GM18517 (cell line): ENCODE measurements around the gene RPTOR.

Source experiments
- ATAC-seq: cut with Tn5 transposase; IDR thresholded peaks from one replicate; pipeline ENCODE4 v1.9.1; 2021; ENCODE audit warnings: mild to moderate bottlenecking, moderate library complexity; ENCODE audit not compliant: unreplicated experiment

The RPTOR gene

DNA sequence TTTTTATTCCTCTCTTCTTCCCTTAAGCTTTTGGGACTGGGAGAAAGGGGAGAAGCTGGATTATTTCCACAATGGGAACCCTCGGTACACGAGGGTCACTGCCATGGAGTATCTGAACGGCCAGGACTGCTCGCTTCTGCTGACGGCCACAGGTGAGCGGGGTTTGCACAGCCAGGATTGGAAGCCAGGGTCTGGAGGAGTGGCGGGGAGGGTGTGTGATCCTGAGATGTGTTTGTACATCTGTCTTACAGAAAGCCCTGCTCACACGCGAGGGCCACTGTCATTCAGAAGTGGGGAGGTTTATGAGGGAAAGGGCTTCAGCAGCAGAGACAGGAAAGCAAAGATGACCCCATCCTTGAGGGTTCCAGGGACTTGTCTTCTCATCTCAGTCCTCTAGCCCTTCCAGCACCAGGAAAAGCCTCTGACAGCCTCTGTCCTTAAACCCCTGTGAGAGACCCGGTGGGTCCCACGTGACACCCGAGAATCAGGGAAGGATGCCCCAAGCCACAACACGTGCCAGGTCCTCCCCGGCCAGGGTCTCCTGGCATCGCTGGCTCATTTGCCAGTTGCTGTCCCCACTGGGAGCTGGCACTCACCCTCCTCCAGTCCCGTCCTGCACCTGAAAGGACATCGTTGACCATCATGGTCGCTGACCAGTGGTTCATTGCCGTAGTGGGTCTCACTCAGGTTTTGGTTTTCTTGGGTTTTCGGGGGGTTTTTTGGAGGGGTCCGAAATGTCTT is 402.7 kb downstream of the RPTOR start:
- no peak for ATAC-seq

DNA sequence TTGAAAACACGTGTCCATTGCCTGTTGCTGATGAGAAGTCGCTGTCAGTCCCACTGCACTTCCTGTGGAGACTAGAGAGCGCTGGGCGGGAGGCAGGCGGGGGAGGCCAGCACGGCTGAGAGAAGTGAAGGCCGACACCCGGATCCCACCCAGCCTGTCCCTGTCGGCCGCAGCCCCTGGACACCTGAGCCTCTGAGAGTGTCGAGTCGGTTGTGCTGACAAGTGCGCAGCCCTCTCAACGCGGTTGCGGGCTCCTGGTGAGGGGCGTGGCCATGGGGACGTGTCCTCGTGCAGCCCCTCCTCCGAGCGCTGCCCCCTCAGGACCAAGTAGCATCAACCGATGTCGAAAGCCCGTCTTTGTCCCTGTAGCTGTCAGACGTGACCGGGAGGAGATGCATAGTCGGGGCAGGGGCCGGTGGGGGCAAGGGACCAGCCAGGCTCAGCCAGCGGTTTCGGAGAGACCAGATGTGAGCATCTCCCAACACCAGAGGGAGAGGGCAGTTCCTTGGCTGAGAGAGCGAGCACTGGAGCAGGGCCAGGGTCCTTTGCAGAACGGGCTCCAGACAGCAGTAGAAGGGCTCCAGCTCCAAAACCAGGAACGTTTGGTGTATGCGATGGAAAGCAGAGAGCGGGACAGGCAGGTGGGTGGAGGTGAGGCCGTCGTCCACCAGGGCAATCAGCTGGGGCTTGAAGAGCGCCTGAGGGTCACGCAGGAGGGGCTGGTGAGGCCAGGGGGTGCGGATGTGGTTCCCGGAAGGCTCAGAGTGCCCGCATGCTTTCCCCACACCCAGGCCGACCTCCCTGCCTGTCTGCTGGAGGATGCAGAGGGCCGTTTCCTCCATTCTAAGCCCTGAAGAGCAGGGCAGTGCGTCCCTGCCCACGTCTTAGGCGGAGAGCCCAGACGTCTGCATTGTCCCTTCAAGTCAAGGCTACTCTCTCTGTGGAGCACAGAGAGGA is 403.7 kb downstream of the RPTOR start:
- ATAC-seq: no peak

DNA sequence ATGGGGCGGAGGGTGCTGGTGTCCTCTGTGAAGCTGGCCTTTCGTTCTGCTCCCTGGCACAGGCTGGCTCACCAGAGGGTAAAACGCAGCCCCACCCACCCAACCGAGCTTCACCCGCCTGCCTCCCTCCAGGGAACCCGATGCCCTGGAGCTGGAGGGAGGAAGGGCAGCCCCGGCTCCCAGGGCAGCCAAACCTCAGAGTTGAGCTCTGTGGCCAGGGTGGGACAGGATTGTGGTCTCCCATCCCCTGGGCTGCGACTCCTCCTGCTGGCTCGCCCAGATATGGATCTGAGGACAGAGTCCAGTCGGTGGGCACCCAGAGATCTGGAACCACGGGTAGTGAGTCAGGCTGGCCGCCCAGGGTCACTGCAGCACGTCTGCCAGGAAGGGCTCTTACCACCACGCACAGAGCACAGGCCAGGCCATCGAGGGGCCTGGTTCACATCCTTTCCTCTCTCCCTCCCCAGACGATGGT is 404.4 kb downstream of the RPTOR start:
- no peak for ATAC-seq

DNA sequence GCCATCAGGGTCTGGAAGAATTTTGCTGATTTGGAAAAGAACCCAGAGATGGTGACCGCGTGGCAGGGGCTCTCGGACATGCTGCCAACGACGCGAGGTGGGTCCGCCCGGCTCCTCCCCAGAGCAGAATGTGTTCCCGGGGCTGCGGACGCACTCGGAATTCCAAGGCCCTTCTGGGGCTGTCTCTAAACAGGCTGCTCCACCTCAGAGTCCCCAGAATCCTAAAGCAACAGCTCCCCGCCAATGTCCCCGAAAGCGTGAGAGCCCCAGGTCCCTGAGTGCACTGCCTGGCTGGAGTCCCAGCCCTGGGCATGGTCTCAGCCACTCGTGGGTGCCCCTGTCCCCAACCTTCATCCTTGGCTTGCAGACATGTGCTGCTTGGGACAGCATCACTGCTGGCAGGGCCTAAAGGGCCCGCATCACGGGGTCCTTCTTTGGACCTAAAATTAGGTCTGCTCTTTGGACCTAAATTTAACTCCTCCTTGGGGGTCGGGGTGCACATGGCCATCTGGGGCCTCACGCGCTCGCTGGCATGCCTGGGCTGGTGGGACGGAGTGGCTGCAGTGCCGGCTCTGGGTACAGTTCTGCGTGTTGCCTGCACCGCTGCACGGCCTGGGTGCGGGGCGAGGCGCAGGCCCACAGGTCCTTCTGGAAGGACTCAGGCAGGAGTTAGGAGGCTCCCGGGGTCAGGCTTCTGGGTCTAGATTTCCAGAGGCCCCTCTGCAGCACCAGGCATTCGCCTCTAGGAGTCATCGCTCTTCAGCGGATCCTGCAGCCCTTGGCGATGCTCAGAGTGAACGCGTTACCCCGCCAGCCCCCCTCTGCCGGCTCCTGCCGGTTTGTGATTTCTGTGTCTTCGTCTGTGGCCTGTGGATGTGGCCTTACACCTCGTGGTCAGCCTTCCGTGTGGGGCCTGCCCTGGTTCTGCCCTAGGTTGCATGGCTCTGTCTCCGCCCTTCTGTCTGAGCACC is 405.1 kb downstream of the RPTOR start:
- no peak for ATAC-seq

GRCh38 chr17:80950466-80951120 is 406.0 kb downstream of the RPTOR start:
- no peak for ATAC-seq

DNA sequence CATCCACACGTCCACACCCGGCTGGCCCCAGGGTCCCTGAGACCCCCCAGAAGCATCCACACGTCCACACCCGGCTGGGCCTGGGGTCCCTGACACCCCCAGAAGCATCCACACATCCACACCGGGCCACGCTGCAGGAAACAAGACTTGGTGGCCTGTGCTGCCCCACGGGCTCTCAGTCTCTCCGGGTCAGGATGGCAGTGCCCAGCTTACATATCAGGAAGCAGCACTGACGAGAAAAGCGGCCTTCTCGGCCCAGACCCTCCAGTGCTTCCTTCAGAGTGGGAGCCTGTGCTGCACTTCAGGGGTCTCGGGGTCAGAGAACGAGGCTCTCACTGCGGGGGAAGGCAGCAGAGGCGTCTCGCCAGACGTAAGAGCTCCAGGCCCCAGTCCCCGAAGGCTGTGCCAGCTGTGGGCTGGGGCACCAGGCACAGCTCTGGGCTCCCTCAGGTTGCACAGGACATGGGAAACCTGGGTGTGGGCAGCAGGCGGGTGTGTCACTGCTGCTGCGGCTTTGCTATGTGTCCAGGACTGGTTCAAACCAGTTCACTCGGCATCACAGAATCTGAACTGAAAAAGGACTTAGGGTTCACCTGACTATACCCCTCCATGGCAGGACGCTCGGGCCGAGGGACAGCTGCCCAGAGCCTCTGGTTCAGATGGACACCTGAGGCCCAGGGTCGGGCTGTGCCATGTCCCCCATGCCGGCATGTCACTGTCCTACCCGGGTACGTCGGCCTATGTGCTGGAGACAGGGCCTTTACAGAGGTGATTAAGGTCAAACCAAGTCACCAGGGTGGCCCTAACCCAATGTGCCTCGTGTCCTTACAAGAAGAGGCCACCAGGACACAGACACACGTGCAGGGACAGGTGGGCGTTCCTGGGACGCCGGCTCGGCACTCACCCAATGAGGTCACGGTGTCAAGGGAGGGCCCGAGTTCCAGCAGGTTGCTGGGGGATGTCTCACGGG is 406.8 kb downstream of the RPTOR start:
- no peak for ATAC-seq

DNA sequence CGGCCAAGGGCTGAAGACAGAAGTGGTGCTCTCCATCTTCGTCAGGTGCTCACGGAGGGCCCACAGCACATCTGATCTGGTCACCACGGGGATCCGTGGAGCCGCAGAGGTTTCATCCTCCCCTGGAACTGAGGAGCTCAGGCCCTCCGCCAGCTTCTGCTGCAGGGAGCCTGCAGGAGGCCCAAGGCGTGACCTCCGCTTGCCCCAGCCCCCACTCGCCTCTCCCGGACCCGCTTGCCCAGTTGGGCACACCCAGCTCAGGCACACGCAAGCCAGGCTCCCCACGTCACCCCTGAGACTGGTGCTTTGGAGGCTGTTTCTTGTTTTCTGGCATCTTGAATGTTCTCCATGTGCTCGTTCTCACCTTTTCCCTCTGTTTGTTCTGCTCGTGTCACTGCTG is 407.7 kb downstream of the RPTOR start:
- ATAC-seq: no peak

DNA sequence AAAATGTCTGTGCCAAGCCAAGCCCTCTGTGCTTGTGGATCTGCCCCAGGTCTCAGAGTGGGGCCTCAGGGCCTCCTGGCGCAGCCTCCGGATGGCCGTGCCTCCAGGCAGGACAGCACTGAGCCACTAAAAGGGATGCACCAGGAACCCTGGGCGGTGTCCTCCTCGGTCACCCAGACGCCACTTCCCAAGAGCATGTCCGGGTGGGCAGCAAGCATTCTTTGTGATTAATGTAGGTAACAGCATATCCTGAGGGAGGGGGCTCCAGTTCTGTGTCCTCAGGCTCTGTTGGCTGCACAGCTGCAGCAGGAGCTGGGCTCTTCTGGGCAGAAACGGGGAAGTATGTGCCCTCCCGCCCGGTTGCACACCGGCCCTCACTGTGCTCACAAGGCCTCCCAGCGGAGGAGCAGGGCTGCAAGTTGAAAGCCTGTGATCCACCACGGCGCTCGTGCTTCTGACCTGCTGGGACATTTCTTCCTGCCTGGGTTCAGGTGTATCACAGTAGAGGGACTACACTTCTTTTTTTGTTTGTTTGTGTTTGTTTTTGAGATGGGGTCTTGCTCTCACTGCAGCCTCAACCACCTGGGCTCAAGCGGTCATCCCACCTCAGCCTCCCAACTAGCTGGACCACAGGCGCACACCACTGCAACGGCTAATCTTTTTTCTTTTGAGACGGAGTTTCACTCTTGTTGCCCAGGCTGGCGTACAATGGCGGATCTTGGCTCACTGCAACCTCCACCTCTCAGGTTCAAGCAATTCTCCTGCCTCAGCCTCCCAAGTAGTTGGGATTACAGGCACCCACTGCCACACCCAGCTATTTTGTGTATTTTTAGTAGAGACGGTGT is 409.1 kb downstream of the RPTOR start:
- ATAC-seq: no peak

- ATAC-seq: no peak
Measured at GRCh38 chr17:80955078-80955477, 410.4 kb downstream of the RPTOR start.

- ATAC-seq: no peak
Measured at GRCh38 chr17:80955671-80956280, 411.1 kb downstream of the RPTOR start.

DNA sequence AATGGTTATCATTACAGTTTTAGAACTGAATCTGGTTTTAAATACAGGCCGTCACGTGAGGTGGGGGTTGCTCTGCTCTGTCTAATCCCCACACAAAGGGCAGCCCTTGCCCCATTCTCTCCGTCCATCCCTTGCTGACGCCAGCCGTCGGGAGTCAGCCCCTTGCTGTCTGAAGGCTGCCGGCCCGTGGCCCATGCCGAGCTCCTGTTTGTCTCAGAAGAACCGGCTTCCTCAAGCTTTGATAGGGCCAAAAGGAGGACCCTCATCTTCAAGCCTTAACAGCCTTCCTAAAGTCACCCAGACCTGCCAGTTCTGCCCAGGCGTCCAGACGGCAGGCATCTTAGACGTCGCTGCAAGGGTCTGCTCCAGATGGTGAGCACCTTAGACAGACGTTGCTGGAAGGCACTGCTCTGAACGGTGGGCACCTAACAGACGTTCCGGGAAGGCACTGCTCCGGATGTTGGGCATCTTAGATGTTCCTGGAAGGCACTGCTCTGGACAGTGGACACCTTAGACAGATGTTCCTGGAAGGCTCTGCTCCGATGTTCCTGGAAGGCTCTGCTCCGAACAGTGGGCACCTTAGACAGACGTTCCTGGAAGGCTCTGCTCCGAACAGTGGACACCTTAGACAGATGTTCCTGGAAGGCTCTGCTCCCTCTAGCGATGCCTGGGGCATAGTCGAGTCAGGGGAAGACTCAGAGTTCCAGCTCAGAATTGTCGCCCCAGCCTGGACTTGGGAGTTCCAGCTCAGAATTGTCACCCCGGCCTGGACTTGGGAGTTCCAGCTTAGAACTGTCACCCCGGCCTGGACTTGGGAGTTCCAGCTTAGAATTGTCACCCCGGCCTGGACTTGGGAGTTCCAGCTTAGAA is 411.9 kb downstream of the RPTOR start:
- ATAC-seq: no peak

GRCh38 chr17:80957461-80957941 is 412.9 kb downstream of the RPTOR start:
- no peak for ATAC-seq

- no peak for ATAC-seq
Measured at GRCh38 chr17:80959330-80960036, 414.8 kb downstream of the RPTOR start.

GRCh38 chr17:80960037-80960796 is 415.6 kb downstream of the RPTOR start:
- ATAC-seq: no peak

GRCh38 chr17:80960797-80961452 is 416.3 kb downstream of the RPTOR start:
- no peak for ATAC-seq
